GM12878 (cell line): ENCODE measurements around the gene GNPTAB.

Experiments used
- CTCF ChIP-seq, 3 experiments: IDR thresholded peaks in 2 of 3; conservative IDR thresholded peaks in 1 of 3; 2 replicates each; pipeline ENCODE4 v1.5.1; 2011; ENCODE audit warnings: low read depth in 3 of 3, low read length in 3 of 3, mild to moderate bottlenecking in 3 of 3, control low read depth in 2 of 3, moderate library complexity in 2 of 3, inconsistent platforms in 1 of 3, mixed read lengths in 1 of 3; ENCODE audit not compliant: control insufficient read depth in 2 of 3, insufficient read depth in 1 of 3; ENCODE audit errors: extremely low read depth in 1 of 3
- GABPA ChIP-seq: IDR thresholded peaks from 2 replicates; pipeline ENCODE4 v1.6.1; 2014; ENCODE audit warnings: antibody characterized with exemption, low read depth, mild to moderate bottlenecking, inconsistent platforms
- RELA ChIP-seq: fragments of 450-650 bp; IDR thresholded peaks from 2 replicates; pipeline ENCODE4 v1.8.0; 2014; ENCODE audit warnings: borderline replicate concordance; ENCODE audit not compliant: partially characterized antibody
- ZNF687 ChIP-seq: fragments of 450-650 bp; IDR thresholded peaks from 2 replicates; pipeline ENCODE4 v1.6.1; 2017; ENCODE audit warnings: mild to moderate bottlenecking, moderate library complexity

- TF ChIP-seq RELA = no peak
- peak; percentile 52 for TF ChIP-seq ZNF687
- TF ChIP-seq GABPA = no peak
- peak; percentile 75 to 82 (median 77) for TF ChIP-seq CTCF (IDR thresholded peaks at IDR 0.05 in 2 of 3, conservative IDR thresholded peaks at IDR 0.05 in 1 of 3; ENCODE audit: control insufficient read depth in 2 of 3, extremely low read depth in 1 of 3, insufficient read depth in 1 of 3, low read depth in 3 of 3, low read length in 3 of 3)
Observed at GRCh38 chr12:101830367-101831325, at the start of gene GNPTAB.
